Aorta (tissue), 5 donors: Measurements from ENCODE around the gene DCP1B. TPM values are rescaled to one million over a fixed set of nuclear protein-coding genes. Genes with fewer than 3 reads are reported as not detected.

ENCODE experiments used
- ATAC-seq: fragments of 200-7000 bp; cut with Tn5 transposase; one replicate; pipeline ENCODE4 v1.9.1; 2022; ENCODE audit warnings: moderate library complexity; ENCODE audit not compliant: low FRiP score
- DNase-seq, 2 donors: peaks; one replicate each; pipeline ENCODE4 v3.0.0-alpha.2; 2020
- H3K27ac ChIP-seq, 2 donors: one replicate each; pipeline ENCODE4 v1.5.1; 2013; ENCODE audit warnings: low read length in 2 of 2, mild to moderate bottlenecking in 2 of 2, moderate library complexity in 2 of 2, control low read depth in 1 of 2, inconsistent platforms in 1 of 2, low read depth in 1 of 2
- H3K27me3 ChIP-seq, 2 donors: one replicate each; pipeline ENCODE4 v1.6.1; 2013; ENCODE audit warnings: control low read depth in 1 of 2, low read length in 1 of 2, mild to moderate bottlenecking in 1 of 2, moderate library complexity in 1 of 2; ENCODE audit not compliant: insufficient read depth in 2 of 2, control insufficient read depth in 1 of 2
- H3K36me3 ChIP-seq, 2 donors: one replicate each; pipeline ENCODE4 v1.6.1; 2013; ENCODE audit warnings: control low read depth in 1 of 2, low read length in 1 of 2, mild to moderate bottlenecking in 1 of 2; ENCODE audit not compliant: insufficient read depth in 2 of 2, control insufficient read depth in 1 of 2
- H3K4me1 ChIP-seq, 2 donors: one replicate each; pipeline ENCODE4 v1.6.1; 2013; ENCODE audit warnings: low read length in 2 of 2, control low read depth in 1 of 2, mild to moderate bottlenecking in 1 of 2, moderate library complexity in 1 of 2; ENCODE audit not compliant: insufficient read depth in 2 of 2, control insufficient read depth in 1 of 2
- H3K4me3 ChIP-seq, 2 donors: one replicate each; pipeline ENCODE4 v1.5.1; 2013; ENCODE audit warnings: low read length in 2 of 2, control low read depth in 1 of 2, mild to moderate bottlenecking in 1 of 2
- H3K9me3 ChIP-seq: one replicate; pipeline ENCODE4 v1.6.1; 2013; ENCODE audit warnings: mild to moderate bottlenecking, low read length; ENCODE audit not compliant: control insufficient read depth
- WGBS, 2 donors: extraction: QIAGEN DNeasy Blood & Tissue Kit; methylation state at CpG; one replicate each; pipeline ENCODE4 v1.1.7; 2013; 5-methylcytosine and 5-hydroxymethylcytosine counted together
- intact Hi-C, 2 donors: fragments of 100-400 bp; cut with DNase I; formaldehyde crosslinking; loops; one replicate each; pipeline versions ENCODE4 v1.14.2 to v1.15.0; 2022
- polyA plus RNA-seq, 2 donors: library from polyadenylated mRNA; stranded (reverse); fragments of 200-250 nt; gene quantifications; one replicate each; pipeline ENCODE4 v1.2.3, GENCODE V29; 2013
- total RNA-seq, 2 donors: library from RNA; stranded (reverse); fragmentation: NEBNext Ultra II Directional; extraction: Animal tissue kit (Norgen Biotek cat#: 25700); gene quantifications; one replicate each; pipeline ENCODE4 v1.2.1, GENCODE V29; 2021
- donor health status: healthy with polysubstance abuse.
- donor health status: Bipolar disorder and iron deficiency.
- donor health status: DM: no; HTN: no; CAD: no.
- donor health status: DM: no; HTN: no; CAD: no.
- donor health status: DM: yes; HTN: yes; CAD: no.

The DCP1B gene
- total and polyA plus RNA-seq, 4 donors = 8.0 to 16.9 (median 12.3) TPM

DNA sequence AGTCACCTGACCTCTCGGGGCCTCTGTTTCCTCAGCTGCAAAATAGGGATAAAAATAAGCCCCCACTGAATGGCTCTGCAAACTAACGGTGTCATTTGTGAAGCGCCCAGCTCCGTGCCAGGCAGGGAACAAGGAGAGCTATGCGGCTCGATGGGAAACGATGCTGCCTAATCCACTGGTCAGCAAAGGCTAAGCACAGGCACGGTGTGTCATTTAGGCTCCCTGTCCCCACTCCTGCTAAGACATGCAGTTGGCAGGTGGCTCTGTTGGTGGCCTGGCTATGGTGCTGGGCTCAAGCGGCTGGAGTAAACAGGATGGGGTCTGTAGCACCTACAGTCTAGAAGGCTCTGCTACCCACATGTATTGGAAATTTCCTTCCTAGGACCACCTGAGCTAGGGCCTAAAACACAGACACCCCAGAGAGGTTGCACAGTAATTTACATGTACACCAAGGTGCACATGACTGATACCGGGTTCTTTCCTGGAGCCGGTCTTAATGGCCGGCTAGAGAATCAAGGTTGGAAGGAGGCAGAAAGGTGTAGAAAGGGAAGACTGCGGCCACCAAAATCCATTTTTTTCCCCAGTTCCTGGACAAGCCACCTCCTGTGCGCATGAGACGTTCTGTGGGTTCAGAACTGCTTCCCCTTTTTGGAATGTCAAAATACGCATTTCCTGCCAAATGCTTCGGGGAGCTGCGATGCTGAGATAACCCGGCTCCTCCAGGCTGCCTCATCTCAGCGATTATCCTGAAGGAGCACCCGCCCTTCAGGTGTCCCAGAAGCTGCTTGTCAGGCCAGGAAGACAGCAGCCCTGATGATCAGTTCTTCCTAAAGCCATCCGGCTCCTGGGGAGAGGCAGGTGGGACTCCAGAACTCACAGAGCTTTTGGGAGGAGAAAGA lies 86.8 kb downstream of the DCP1B start:
- Histone ChIP-seq H3K36me3 (no peaks in the 10 kb centered on the region), H3K9me3 (no peaks in the 10 kb centered on the region), H3K27me3 (no peaks in the 10 kb centered on the region), H3K27ac (no peak overlapping the region), H3K4me3 (no peak overlapping the region), H3K4me1 (no peaks in the 10 kb centered on the region)
- ATAC-seq (no peak), DNase-seq (peak; percentile 55 to 62)
- 65 to 66% methylated on average over 22 of the region's 22 CpGs for WGBS, 2 donors
- intact Hi-C loops = no loop called here

DNA sequence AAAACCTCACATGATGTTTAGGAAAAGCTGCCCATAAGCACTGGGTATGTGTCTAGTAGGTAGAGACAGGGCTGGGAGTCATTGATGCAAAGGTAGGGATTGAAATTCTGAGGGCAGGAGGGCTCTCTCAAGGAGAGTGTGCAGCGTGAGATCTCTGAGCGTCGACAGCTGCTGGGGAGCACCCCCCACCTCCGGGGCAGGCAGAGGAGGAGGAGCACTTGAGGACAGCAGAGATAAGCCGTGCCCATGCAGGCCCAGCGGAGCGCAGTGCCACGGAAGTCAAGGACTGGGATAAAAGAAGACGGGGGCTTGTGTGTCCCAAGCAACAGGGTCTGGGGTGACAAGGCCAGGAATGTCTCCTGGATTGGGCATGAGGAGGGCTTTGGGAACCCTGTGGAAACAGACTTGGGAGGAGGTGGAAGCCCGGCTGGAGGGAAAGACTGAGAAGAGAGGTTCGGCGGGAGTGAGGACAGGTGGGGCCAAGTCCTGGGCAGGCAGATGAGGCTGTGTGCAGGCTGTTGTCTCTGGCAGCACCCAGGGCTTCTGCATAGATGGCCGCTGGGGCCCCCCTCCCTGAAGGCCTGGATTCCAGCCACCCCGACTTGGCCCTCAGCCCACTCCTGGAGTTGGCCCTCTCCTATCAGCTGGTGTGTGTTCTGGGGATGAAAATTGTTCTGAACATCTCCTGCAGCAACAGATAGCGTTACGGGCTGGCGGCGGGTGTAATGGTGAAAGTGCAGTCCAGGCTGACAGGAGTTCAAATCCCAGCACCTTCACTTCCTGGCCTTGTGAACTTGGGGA lies 87.7 kb downstream of the DCP1B start:
- intact Hi-C loops = no loop called here
- Histone ChIP-seq H3K4me1 (no peaks in the 10 kb centered on the region), H3K36me3 (no peaks in the 10 kb centered on the region), H3K9me3 (no peaks in the 10 kb centered on the region), H3K4me3 (no peak overlapping the region), H3K27ac (no peak overlapping the region), H3K27me3 (no peaks in the 10 kb centered on the region)
- peak; percentile 49 to 79 for DNase-seq
- 34 to 36% methylated on average over 18 of the region's 18 CpGs for WGBS, 2 donors
- no peak for ATAC-seq

DNA sequence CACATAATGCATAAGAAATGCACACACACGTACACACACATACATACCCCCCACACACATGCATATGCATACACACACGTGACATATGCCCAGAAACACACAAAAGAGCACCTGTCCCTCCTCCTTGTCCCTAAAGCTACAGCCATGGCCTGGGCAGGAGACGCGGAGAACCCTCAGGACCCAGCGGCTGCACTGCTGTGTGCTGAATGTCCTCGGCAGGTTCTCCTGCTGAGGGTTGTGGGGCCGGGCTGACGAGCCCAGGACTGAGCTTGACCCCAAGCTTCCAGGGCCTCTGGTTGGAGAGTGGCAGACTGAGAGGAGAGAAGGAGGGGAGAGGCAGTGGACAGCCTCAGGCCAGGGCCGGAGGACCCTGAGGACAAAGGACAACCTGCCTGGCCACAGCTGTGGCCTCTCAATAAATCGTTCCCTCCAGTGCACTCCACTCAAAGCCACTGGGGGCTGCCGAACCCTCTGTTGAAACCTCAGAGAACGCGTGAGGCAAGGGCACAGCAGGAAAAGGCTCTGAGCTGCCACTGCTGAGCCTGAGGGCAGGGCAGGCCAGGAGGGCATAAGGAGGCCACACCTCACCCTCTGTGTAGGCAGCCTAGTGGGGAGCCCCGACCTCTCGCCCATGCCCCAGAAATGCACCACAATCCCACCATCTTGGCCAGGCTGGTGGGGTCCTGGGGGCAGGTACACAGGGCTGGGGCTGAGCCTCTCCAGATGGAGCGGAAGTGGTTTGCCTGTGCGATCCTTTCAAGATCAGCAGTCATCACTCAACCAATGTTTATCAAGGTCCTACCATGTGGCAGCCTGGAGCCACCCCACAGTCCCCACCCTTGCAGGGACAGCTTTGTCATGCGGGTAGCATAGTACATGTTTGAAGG lies 88.9 kb downstream of the DCP1B start:
- ATAC-seq = peak; percentile 10
- DNase-seq = peak; percentile 30 to 59
- Histone ChIP-seq H3K9me3 (no peaks in the 10 kb centered on the region), H3K27ac (no peak overlapping the region), H3K4me1 (no peaks in the 10 kb centered on the region), H3K27me3 (no peaks in the 10 kb centered on the region), H3K4me3 (no peak overlapping the region), H3K36me3 (no peaks in the 10 kb centered on the region)
- intact Hi-C loops = no loop called here
- 95 to 96% methylated on average over 18 of the region's 18 CpGs for WGBS, 2 donors

DNA sequence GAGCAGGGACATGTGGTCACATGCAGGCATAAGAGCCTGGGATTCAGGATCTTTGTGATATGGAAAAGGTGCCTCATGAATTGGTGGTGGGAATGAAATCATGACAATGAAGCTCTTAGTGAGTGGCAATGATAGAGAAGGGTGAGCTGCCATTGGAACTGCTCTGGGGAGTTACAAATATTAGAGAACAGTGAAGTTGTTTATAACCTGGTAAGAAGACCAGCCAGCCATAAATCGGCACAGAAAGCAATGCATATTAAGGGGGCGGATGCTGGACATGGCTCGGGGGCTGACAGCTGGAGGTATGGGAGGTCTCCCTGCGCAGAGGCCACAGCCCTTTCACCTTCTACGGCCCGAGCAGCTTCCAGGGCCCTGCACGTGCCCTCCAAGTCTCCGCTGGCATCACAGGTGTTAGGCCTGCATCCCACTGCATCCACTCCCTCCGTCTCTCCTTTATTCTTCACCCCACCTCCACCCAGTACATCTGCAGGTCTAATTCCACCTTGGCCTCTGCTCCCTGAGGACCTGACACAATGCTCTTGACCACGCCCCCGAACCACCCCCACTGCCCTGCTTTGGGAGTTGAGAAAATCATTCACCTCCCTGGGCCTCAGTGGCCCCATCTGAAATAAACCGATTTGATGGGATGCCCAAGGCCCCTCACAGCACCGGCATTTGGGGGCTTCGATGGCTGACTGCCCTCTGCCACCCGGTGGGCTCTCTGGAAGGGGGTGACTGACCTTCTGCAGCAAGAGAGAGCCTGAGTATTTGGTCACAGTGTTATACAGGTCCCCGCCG lies 89.9 kb downstream of the DCP1B start:
- WGBS, 2 donors = 90 to 91% methylated on average over 17 of the region's 17 CpGs
- no peak overlapping the region for H3K27ac ChIP-seq
- H3K4me1 ChIP-seq = no peaks in the 10 kb centered on the region
- no peaks in the 10 kb centered on the region for H3K27me3 ChIP-seq
- H3K36me3 ChIP-seq = no peaks in the 10 kb centered on the region
- intact Hi-C loops = no loop called here
- no peak overlapping the region for H3K4me3 ChIP-seq
- no peak for ATAC-seq
- H3K9me3 ChIP-seq = no peaks in the 10 kb centered on the region
- DNase-seq = peak; percentile 26 to 72

DNA sequence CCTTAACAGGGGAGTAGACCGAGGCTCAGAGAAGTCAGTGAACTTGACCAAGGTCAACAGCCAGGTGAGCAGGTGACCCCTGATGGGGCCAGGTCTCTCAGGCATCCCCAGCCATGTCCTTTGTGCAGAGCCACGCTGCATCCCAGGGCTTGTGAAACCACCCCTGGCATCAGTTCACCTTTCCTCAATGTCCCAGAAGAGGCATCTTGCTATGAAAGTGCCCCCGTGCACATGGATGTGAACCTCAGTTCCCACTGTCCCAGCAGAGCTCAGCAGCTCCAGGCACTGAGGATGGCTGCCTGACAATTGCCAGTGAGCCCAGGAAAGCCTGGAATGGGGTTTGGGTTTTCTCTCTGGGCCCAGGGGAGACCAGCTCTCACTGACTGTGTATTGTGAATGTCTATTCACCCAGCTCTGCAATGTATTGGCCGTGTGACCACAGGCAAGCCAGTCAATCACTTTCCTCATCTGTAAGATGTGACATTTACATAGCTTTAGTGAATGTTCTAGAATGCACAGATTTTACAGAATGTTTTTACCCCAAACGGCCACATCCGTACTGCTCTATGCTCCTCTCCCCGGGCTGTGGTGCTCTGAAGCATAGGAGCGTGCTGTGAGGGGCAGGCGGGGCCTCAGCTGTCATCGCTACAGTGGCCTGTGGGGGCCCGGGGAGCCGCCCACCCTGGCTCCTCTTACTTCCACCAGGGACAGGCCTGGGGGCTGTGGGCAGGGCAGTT lies 90.7 kb downstream of the DCP1B start:
- Histone ChIP-seq H3K4me3 (no peak overlapping the region), H3K4me1 (no peaks in the 10 kb centered on the region), H3K27ac (no peak overlapping the region), H3K9me3 (no peaks in the 10 kb centered on the region), H3K36me3 (no peaks in the 10 kb centered on the region), H3K27me3 (no peaks in the 10 kb centered on the region)
- WGBS, 2 donors = 89 to 90% methylated on average over 12 of the region's 12 CpGs
- intact Hi-C loops = no loop called here
- ATAC-seq (no peak), DNase-seq (peak; percentile 42 to 49)

DNA sequence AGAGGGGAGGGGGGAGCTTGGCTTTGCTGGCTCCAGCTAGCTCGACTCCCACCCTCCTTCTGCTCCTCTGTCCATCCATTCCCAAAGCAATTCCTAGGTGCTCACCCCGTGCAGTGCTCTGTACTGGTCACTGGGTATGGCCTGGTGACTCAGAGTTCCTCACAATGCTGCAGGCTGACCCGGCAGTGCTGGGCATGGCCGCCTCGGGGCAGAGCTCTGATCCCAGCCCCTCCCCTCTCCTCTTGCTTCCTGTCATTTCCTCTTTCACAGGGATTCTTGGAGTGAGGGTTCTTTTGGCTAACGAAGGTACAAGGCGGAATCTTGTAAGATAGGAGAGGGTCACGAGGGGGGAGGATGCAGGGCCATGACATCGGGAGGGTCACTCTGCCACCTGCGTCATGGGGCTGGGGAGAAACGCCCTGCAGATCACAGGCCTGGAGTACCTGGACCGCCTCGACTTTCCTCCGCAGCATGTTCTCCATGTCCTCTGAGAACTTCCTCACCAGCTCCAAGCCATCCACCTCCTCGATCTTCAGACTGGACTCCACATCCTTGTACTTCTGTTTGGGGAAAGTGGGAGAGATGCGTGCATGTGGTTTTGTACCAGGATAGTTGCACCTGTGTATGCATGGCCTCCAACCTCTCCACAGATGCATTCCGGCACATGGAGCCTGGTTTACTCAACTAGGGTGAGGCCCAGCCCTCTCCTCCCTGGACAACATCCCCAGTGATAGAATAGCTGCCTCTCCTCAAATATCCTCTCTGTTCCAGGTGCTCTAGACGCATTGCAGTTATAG lies 91.5 kb downstream of the DCP1B start:
- no peaks in the 10 kb centered on the region for H3K9me3 ChIP-seq
- H3K27ac ChIP-seq = no peak overlapping the region
- no peaks in the 10 kb centered on the region for H3K27me3 ChIP-seq
- H3K4me3 ChIP-seq = no peak overlapping the region
- DNase-seq (peak in 1 of 2 donors; percentile 21), ATAC-seq (no peak)
- no peaks in the 10 kb centered on the region for H3K4me1 ChIP-seq
- H3K36me3 ChIP-seq = no peaks in the 10 kb centered on the region
- intact Hi-C loops = no loop called here
- 93 to 96% methylated on average over 18 of the region's 18 CpGs for WGBS, 2 donors
